Ramos (cell line): Measurements from ENCODE around the gene ICAM4.
"Not testable (repeated sequence)": the region's sequence is repeated elsewhere in the genome, so short reads cannot be mapped to it uniquely, and the experiment has no call there.

Experiments used
- in situ Hi-C: fragments of 300-500 bp; cut with MboI; formaldehyde crosslinking; loops from one replicate; pipeline ENCODE4 v1.14.3; 2022; ENCODE audit warnings: low sequenced_read_pairs; ENCODE audit not compliant: unreplicated experiment

Gene ICAM4

DNA sequence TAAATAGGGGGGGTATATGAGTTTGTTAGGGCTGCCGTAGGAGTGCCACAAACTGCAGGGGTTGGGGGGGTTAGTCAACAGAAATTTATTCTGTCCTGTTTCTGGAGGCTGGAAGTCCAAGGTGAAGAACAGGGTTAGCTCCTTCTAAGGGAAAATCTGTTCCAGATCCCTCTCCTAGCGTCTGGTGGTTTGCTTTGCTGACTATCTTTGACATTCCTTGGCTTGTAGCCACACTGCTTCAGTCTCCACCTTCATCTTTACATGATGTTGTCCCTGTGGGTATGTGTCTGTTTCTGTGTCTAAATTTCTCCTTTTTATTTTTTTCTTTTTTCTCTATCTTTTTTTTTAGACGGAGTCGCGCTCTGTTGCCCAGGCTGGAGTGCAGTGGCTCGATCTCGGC, 24.0 kb upstream of the ICAM4 start:
- in situ Hi-C loops: loop anchor here (10.0 kb wide), 1 partner anchor 338 kb away; no protein-coding TSS in a partner anchor

- in situ Hi-C loops: loop anchor here (10.0 kb wide), 1 partner anchor 342 kb away; no protein-coding TSS in a partner anchor
Measured at GRCh38 chr19:10266706-10267105, 20.0 kb upstream of the ICAM4 start.

- in situ Hi-C loops: loop anchor here (10.0 kb wide), 1 partner anchor 343 kb away; no protein-coding TSS in a partner anchor
Measured at GRCh38 chr19:10268071-10268470, 18.7 kb upstream of the ICAM4 start.

DNA sequence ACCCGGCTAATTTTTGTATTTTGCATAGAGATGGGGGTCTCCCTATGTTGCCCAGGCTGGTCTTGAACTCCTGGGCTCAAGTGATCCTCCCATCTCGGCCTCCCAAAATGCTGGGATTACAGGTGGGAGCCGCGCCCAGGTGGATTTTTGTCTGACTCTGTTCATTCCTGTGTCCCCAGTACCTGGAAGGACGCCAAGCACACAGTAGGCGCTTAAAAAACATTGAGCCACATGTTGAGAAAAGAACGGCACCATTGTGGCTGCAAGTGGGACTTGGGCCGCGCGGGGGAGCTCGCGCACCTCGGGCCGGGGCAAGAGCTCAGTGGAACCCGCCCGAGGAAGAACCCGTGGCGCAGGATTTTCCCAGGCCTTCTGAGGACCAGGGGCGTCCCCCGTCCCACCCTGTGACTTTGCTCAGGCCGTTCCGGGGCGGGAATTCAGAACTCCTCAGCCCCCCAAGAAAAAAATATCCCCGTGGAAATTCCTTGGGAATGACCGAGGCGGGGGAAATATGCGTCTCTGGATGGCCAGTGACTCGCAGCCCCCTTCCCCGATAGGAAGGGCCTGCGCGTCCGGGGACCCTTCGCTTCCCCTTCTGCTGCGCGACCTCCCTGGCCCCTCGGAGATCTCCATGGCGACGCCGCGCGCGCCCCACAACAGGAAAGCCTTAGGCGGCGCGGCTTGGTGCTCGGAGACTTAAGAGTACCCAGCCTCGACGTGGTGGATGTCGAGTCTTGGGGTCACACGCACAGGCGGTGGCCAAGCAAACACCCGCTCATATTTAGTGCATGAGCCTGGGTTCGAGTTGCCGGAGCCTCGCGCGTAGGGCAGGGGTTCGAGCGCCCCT, 17.2 kb upstream of the ICAM4 start:
- in situ Hi-C loops: loop anchor here (5.0 to 10.0 kb wide), 2 partner anchors 118 to 345 kb away; no protein-coding TSS in a partner anchor

DNA sequence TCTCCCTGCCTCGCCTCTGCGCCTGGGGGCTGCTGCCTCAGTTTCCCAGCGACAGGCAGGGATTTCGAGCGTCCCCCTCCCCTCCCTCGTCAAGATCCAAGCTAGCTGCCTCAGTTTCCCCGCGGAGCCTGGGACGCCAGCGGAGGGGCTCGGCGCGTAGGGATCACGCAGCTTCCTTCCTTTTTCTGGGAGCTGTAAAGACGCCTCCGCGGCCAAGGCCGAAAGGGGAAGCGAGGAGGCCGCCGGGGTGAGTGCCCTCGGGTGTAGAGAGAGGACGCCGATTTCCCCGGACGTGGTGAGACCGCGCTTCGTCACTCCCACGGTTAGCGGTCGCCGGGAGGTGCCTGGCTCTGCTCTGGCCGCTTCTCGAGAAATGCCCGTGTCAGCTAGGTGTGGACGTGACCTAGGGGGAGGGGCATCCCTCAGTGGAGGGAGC, 16.6 kb upstream of the ICAM4 start:
- in situ Hi-C loops: loop anchor here (5.0 kb wide), 1 partner anchor 117 kb away; no protein-coding TSS in a partner anchor

- in situ Hi-C loops: loop anchor here (5.0 kb wide), 1 partner anchor 116 kb away; no protein-coding TSS in a partner anchor
Measured at GRCh38 chr19:10270616-10271394, 15.9 kb upstream of the ICAM4 start, which contains the start of gene ICAM1. TSS of gene ICAM1 (plus strand) at chr19:10271120. CDS start at chr19:10271160, 40 bp downstream.

- in situ Hi-C loops: loop anchor here (5.0 kb wide), 1 partner anchor 116 kb away; no protein-coding TSS in a partner anchor
Measured at GRCh38 chr19:10271543-10272086, 15.1 kb upstream of the ICAM4 start.

- in situ Hi-C loops: loop anchor here (5.0 kb wide), 1 partner anchor 113 kb away; no protein-coding TSS in a partner anchor
Measured at GRCh38 chr19:10274589-10274988, 12.2 kb upstream of the ICAM4 start.

- in situ Hi-C loops: no loop called here
Measured at GRCh38 chr19:10277795-10278589, 8.8 kb upstream of the ICAM4 start.

- in situ Hi-C loops: no loop called here
Measured at GRCh38 chr19:10278935-10279334, 7.8 kb upstream of the ICAM4 start.

- in situ Hi-C loops: no loop called here
Measured at GRCh38 chr19:10279737-10280442, 6.9 kb upstream of the ICAM4 start.

DNA sequence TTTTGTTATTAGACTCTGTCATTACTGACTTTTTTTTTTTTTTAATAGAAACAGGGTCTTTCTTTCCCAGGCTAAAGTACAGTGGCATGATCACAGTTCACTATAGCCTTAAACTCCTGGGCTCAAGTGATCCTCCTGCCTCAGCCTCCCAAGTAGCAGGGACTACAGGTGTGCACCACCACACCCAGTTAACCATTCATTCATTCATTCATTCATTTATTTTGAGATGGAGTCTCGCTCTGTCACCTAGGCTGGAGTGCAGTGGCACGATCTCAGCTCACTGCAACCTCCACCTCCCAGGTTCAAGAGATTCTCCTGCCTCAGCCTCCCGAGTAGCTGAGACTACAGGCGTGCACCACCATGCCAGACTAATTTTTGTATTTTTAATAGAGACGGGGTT, 4.7 kb upstream of the ICAM4 start:
- in situ Hi-C loops: not testable (repeated sequence)

DNA sequence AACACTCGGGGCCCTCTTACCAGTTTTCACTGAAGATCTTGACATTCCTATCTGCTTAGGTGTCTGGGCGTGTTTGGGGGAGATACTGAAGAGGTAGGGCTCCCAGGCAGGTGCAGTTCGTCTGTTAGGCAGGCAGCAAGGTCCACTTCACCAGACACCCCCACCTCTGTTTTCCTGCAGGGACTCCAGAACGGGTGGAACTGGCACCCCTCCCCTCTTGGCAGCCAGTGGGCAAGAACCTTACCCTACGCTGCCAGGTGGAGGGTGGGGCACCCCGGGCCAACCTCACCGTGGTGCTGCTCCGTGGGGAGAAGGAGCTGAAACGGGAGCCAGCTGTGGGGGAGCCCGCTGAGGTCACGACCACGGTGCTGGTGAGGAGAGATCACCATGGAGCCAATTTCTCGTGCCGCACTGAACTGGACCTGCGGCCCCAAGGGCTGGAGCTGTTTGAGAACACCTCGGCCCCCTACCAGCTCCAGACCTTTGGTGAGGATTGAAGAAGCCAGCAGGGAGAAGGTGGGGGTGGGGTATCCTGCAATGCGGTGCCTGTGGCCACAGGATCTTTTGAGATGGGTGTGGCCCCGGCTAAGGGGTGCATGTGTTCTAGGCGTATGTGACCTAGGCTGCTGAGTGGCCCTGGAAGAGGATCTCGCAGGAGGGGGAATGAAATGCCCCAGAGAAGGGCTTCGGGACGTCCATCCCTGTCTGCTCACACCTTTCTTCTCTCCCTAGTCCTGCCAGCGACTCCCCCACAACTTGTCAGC, 3.3 kb upstream of the ICAM4 start:
- in situ Hi-C loops: no loop called here

GRCh38 chr19:10284065-10284959, 2.4 kb upstream of the ICAM4 start:
- in situ Hi-C loops: no loop called here

DNA sequence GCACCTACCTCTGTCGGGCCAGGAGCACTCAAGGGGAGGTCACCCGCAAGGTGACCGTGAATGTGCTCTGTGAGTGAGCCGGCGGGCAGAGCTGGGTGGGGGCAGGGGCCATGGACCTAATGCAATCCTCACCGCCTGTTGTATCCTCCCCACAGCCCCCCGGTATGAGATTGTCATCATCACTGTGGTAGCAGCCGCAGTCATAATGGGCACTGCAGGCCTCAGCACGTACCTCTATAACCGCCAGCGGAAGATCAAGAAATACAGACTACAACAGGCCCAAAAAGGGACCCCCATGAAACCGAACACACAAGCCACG, 1.8 kb upstream of the ICAM4 start:
- in situ Hi-C loops: no loop called here

GRCh38 chr19:10285393-10285792, 1.4 kb upstream of the ICAM4 start:
- in situ Hi-C loops: no loop called here

DNA sequence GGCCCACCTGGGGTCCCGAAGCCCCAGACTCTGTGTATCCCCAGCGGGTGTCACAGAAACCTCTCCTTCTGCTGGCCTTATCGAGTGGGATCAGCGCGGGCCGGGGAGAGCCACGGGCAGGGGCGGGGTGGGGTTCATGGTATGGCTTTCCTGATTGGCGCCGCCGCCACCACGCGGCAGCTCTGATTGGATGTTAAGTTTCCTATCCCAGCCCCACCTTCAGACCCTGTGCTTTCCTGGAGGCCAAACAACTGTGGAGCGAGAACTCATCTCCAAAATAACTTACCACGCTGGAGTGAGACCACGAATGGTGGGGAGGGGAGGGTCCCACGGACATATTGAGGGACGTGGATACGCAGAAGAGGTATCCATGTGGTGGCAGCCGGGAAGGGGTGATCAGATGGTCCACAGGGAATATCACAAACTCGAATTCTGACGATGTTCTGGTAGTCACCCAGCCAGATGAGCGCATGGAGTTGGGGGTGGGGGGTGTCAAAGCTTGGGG, 2.0 kb downstream of the ICAM4 start:
- in situ Hi-C loops: no loop called here
